ENCODE results near the gene MAEA.
A peak's percentile ranks its signal among the peaks of the same experiment; 100 is the strongest.
"Not testable (repeated sequence)": the region's sequence is repeated elsewhere in the genome, so short reads cannot be mapped to it uniquely, and the experiment has no call there.

The MAEA gene

DNA sequence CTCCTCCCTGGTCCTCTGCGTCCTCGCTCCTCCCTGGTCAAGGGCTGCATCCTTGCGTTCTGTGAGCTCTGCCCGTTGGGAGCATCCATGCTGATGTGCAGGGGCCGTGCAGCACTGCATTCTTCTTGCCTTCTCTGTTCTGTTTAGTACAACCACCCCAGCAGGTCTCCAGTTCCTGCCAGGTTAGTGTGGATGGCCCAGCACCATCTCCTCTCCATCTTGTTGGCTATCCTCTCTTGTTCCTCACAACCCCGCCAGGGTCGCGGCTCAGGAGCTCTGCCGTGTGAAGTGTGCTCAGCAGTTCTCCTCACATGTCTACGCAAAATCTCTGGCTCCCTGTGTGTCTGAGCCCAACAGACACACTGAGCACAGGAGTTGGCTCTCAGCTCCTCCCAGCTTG lies 10.4 kb upstream of the MAEA start:
- DNase-seq (ENCODE audit: low read depth), result no peak

GRCh38 chr4:1283711-1284110 lies 6.0 kb upstream of the MAEA start:
- DNase-seq (ENCODE audit: low read depth), result no peak

- DNase-seq (ENCODE audit: low read depth), result no peak
Observed at GRCh38 chr4:1285151-1285789, 4.4 kb upstream of the MAEA start.

GRCh38 chr4:1285790-1286553 lies 3.7 kb upstream of the MAEA start:
- DNase-seq (ENCODE audit: low read depth), result no peak

GRCh38 chr4:1288786-1289185 lies 905 bp upstream of the MAEA start:
- no peak for DNase-seq (ENCODE audit: low read depth)

- DNase-seq (ENCODE audit: low read depth), result no peak
Observed at GRCh38 chr4:1290165-1290977, 680 bp downstream of the MAEA start.

GRCh38 chr4:1291091-1291490 lies 1.4 kb downstream of the MAEA start:
- DNase-seq (ENCODE audit: low read depth), result no peak

GRCh38 chr4:1291996-1292702 lies 2.5 kb downstream of the MAEA start:
- DNase-seq (ENCODE audit: low read depth), result no peak

- not testable (repeated sequence) for DNase-seq (ENCODE audit: low read depth)
Observed at GRCh38 chr4:1292703-1293011, 3.0 kb downstream of the MAEA start.

DNA sequence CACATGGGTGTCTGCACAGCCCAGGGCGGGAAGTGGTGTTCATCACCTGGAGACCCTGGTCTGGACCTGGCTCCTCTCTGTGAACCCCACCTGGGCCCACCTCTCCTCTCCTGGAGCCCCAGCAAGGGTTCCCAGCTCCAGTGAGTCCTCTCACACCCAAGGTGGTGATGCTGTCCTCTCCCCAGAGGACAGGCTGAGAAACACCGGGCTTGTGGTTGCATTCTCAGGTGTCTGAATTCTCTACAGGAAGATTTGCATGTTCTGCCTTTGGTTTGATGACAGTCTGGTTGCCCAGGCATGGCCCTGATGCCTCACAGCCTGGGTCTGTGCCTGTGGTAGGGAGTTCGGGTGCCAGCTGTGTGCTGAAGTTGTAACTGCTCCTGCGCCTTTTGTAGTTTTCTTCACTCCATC lies 3.8 kb downstream of the MAEA start:
- no peak for DNase-seq (ENCODE audit: low read depth)

GRCh38 chr4:1293991-1294390 lies 4.3 kb downstream of the MAEA start:
- no peak for DNase-seq (ENCODE audit: low read depth)

GRCh38 chr4:1294424-1294823 lies 4.7 kb downstream of the MAEA start:
- no peak for DNase-seq (ENCODE audit: low read depth)

- DNase-seq (ENCODE audit: low read depth), result no peak
Observed at GRCh38 chr4:1294891-1295290, 5.2 kb downstream of the MAEA start.

- DNase-seq (ENCODE audit: low read depth), result no peak
Observed at GRCh38 chr4:1295405-1296055, 5.8 kb downstream of the MAEA start.

DNA sequence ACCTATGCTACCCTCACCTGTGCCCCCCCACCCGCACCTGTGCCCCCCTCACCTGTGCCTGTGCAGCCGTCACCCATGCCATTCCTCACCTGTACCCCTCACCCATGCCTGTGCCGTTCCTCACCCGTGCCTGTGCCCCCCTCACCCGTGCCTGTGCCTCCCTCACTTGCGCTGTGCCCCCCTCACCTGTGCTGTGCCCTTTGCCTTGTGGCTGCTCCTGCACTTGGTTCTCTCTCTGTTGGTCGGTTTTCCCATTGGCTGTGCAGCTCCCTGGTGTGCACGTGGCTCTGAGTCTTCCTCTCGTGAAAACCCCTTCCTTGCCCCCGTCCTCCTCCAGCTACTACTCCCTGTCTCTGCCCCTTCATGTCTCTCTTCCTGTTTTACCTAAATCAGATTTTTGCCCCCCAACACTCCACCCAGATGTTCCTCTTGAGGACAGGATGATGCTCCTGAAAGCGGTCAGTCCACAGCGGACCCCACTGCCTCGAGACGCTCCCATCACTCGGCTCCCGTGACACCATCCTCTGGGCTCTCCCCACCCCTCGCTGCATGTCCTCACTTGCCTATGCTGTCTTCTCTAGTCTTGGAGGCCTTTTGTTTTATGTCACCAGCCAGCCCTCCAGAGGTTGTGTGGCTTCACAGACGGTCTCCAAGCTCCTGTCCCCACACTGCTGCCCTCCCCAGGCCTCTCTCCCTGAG lies 6.8 kb downstream of the MAEA start:
- DNase-seq (ENCODE audit: low read depth), result no peak

DNA sequence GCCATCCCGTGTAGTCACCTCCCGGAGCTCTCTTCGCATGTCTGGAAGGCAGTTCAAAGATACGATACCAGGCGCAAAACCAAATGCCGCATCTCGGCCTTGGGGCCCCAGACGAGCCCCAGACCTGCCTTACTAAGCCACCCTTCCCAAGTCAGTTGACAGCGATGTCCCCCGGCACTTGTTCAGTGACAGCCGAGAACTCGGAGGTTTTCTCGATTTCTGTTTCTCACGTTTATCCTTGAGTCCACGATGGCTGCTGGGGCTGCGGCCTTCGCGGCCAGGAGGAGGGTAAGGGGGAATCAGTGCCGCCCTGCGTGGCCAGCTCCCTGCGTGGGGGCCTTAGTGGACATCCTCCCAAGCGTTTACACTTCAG lies 7.3 kb downstream of the MAEA start:
- DNase-seq (ENCODE audit: low read depth), result no peak

DNA sequence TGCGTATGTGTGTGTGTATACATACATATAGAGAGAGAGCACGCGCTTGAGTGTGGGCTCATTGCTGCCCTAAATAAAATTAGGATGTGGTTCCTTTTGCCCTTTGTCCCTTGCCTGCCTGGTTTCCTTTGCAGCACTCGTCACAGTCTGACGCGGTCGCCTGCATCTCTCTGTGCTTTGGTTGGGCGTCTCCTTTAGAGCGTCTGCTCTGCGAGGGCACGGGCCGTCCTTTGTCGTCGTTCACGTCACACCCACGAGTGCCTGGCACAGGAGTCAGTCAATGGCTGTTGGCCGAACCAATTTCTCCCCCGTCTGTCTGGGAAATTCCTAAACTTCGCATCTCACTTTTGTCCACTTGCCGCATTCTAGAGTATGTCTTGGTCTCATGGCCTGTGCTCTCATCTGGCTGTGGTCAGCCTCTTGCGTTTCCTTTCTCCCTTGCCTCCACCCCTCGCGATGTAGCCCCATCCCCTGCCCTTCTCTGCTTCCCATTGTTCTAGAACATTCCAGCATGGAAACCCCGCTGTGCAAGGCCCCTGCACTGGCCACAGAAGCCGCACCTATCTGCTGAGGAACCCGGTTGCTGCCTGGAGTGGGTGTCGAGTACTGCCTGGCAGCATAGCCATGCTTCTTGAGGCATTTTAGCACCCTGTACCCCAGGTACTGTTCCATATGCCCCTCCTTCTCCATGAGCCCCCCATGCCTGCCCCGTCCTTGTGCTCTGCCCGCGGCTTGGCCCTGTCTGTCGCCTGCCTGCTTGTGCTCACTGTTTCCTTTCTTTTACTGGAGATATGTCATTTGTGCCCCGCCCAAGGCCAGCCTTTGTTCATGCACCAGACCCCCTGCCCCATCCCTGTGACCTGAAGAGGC lies 8.0 kb downstream of the MAEA start:
- DNase-seq (ENCODE audit: low read depth), result peak; percentile 39

DNA sequence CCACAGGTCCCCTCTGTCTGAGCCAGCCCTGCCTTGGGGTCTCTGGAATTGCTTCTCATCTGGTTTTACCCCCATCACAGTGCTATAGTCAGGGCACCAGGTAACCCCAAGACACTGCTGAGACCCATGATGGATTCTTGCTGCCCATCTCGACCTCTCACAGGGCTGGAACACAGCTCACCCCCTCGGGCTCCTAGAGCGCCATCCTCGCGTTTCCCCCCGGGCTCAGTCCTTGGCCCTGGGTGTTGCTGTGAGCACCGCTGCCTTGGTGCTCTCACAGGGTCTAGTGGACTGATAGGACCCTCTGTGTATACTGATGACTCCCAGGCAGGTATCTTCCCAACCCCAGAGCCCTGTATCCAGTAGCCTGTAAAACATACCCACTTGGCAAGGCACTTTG lies 8.8 kb downstream of the MAEA start:
- no peak for DNase-seq (ENCODE audit: low read depth)

- DNase-seq (ENCODE audit: low read depth), result no peak
Observed at GRCh38 chr4:1299301-1299860, 9.7 kb downstream of the MAEA start.

All from T-helper 22 cell (primary cell).